ENCODE data around the gene ZNHIT2. TPM values are rescaled to one million over a fixed set of nuclear protein-coding genes. Genes with fewer than 3 reads are reported as not detected.

ZNHIT2 gene
- total RNA-seq, 1 experiment from 2014 or later = 20.9 TPM

GRCh38 chr11:65072631-65072966, 44.9 kb downstream of the ZNHIT2 start:
- DNase-seq (ENCODE audit: low read depth) = no peak

GRCh38 chr11:65071907-65072630, 45.4 kb downstream of the ZNHIT2 start:
- DNase-seq (ENCODE audit: low read depth) = no peak

GRCh38 chr11:65069217-65069616, 48.3 kb downstream of the ZNHIT2 start:
- DNase-seq (ENCODE audit: low read depth) = no peak

- DNase-seq (ENCODE audit: low read depth) = no peak
Observed at GRCh38 chr11:65067446-65067845, 50.1 kb downstream of the ZNHIT2 start.

GRCh38 chr11:65066805-65067291, 50.7 kb downstream of the ZNHIT2 start:
- DNase-seq (ENCODE audit: low read depth) = no peak

Other genes with a start within 250 kb of the ZNHIT2 start
- 73.5 and 84.6 TPM in 2 replicates for gene EHD1, start 239.1 kb downstream of the ZNHIT2 start, total RNA-seq (2014; rRNA removed)
- gene ATG2A, start 200.5 kb downstream of the ZNHIT2 start, total RNA-seq (2014; rRNA removed) = 17.7 and 22.9 TPM in 2 replicates
- 19.2 and 27.3 TPM in 2 replicates for gene PPP2R5B, start 193.0 kb downstream of the ZNHIT2 start, total RNA-seq (2014; rRNA removed)
- not detected in 2 replicates for gene GPHA2, start 181.8 kb downstream of the ZNHIT2 start, total RNA-seq (2014; rRNA removed)
- gene MAJIN, start 145.6 kb downstream of the ZNHIT2 start, total RNA-seq (2014; rRNA removed) = not detected in 2 replicates
- 0.19 and 0.40 TPM in 2 replicates for gene BATF2, start 120.7 kb downstream of the ZNHIT2 start, total RNA-seq (2014; rRNA removed)
- gene ARL2, start 103.5 kb downstream of the ZNHIT2 start, total RNA-seq (2014; rRNA removed) = 102 and 115 TPM in 2 replicates
- 15.2 and 16.0 TPM in 2 replicates for gene SNX15, start 90.3 kb downstream of the ZNHIT2 start, total RNA-seq (2014; rRNA removed)
- gene SAC3D1, start 76.5 kb downstream of the ZNHIT2 start, total RNA-seq (2014; rRNA removed) = 21.7 and 23.5 TPM in 2 replicates
- not detected in 2 replicates for gene NAALADL1, start 59.1 kb downstream of the ZNHIT2 start, total RNA-seq (2014; rRNA removed)
- 48.0 and 62.1 TPM in 2 replicates for gene CDCA5, start 33.7 kb downstream of the ZNHIT2 start, total RNA-seq (2014; rRNA removed)
- 55.7 and 59.9 TPM in 2 replicates for gene ZFPL1, start 33.5 kb downstream of the ZNHIT2 start, total RNA-seq (2014; rRNA removed)
- 111 and 174 TPM in 2 replicates for gene VPS51, start 21.5 kb downstream of the ZNHIT2 start, total RNA-seq (2014; rRNA removed)
- gene TM7SF2, start 5.8 kb downstream of the ZNHIT2 start, total RNA-seq (2014; rRNA removed) = 0.96 and 3.3 TPM in 2 replicates
- gene FAU, start 4.4 kb upstream of the ZNHIT2 start, total RNA-seq (2014; rRNA removed) = 246 and 445 TPM in 2 replicates
- 58.5 and 68.3 TPM in 2 replicates for gene MRPL49, start 4.6 kb upstream of the ZNHIT2 start, total RNA-seq (2014; rRNA removed)
- 14.6 and 18.3 TPM in 2 replicates for gene SYVN1, start 16.8 kb upstream of the ZNHIT2 start, total RNA-seq (2014; rRNA removed)
- not detected in 2 replicates for gene SPDYC, start 52.5 kb upstream of the ZNHIT2 start, total RNA-seq (2014; rRNA removed)
- 125 and 141 TPM in 2 replicates for gene CAPN1, start 64.2 kb upstream of the ZNHIT2 start, total RNA-seq (2014; rRNA removed)
- 30.0 and 33.4 TPM in 2 replicates for gene POLA2, start 144.3 kb upstream of the ZNHIT2 start, total RNA-seq (2014; rRNA removed)
- 10.2 and 20.5 TPM in 2 replicates for gene CDC42EP2, start 197.2 kb upstream of the ZNHIT2 start, total RNA-seq (2014; rRNA removed)
- gene DPF2, start 216.2 kb upstream of the ZNHIT2 start, total RNA-seq (2014; rRNA removed) = 32.1 and 41.6 TPM in 2 replicates
- 0.26 and 0.29 TPM in 2 replicates for gene TIGD3, start 237.1 kb upstream of the ZNHIT2 start, total RNA-seq (2014; rRNA removed)